Heart left ventricle (tissue), 16 donors: ENCODE data around the gene PLA2G2C. TPM values are rescaled to one million over a fixed set of nuclear protein-coding genes. Genes with fewer than 3 reads are reported as not detected.
A peak's percentile ranks its signal among the peaks of the same experiment; 100 is the strongest.

Experiments used
- ATAC-seq, 4 donors: fragments of 200-7000 bp; cut with Tn5 transposase; one replicate each; pipeline ENCODE4 v1.9.1; 2020 to 2022; ENCODE audit warnings: moderate library complexity in 4 of 4, mild to moderate bottlenecking in 3 of 4, moderate number of reproducible peaks in 1 of 4
- DNase-seq, 5 donors: peaks; one replicate each; pipeline ENCODE4 v3.0.0-alpha.2; 2020
- H3K27ac ChIP-seq, 12 donors: fragments of 200-600 bp; sonication (generic) in 4 of 12; one replicate each; pipeline versions ENCODE4 v1.5.0 to v1.8.0; 2016 to 2022; ENCODE audit warnings: mild to moderate bottlenecking in 2 of 12
- H3K27me3 ChIP-seq, 9 donors: fragments of 200-600 bp; sonication (generic) in 2 of 9; one replicate each; pipeline versions ENCODE4 v1.5.1 to v1.8.0; 2016 to 2022; ENCODE audit warnings: mild to moderate bottlenecking in 3 of 9
- H3K36me3 ChIP-seq, 9 donors: fragments of 200-600 bp; sonication (generic) in 2 of 9; one replicate each; pipeline versions ENCODE4 v1.5.0 to v1.8.0; 2018 to 2022; ENCODE audit warnings: mild to moderate bottlenecking in 2 of 9
- H3K4me1 ChIP-seq, 12 donors: fragments of 200-600 bp; sonication (generic) in 4 of 12; one replicate each; pipeline versions ENCODE4 v1.5.0 to v1.8.0; 2016 to 2022; ENCODE audit warnings: mild to moderate bottlenecking in 3 of 12
- H3K4me3 ChIP-seq, 12 donors: fragments of 200-600 bp; sonication (generic) in 4 of 12; one replicate each; pipeline versions ENCODE4 v1.5.0 to v1.8.0; 2017 to 2022; ENCODE audit warnings: mild to moderate bottlenecking in 9 of 12, moderate library complexity in 4 of 12
- H3K9me3 ChIP-seq, 12 donors: fragments of 200-600 bp; sonication (generic) in 4 of 12; one replicate each; pipeline versions ENCODE4 v1.5.0 to v1.8.0; 2016 to 2022; ENCODE audit warnings: mild to moderate bottlenecking in 1 of 12
- POLR2A ChIP-seq, 2 donors: fragments of 450-650 bp; IDR thresholded peaks; one replicate each; pipeline ENCODE4 v1.6.1; 2017; ENCODE audit warnings: antibody characterized with exemption in 2 of 2, mild to moderate bottlenecking in 2 of 2, moderate library complexity in 2 of 2
- WGBS, 4 donors: extraction: QIAGEN DNeasy Blood & Tissue Kit in 2 of 4; methylation state at CpG; one replicate each; pipeline versions ENCODE4 v1.1.5 to v1.1.7; 2013 to 2018; 5-methylcytosine and 5-hydroxymethylcytosine counted together
- intact Hi-C, 10 donors: fragments of 100-400 bp; cut with DNase I; formaldehyde crosslinking; loops; one replicate each; pipeline versions ENCODE4 v1.11.1 to v1.14.2; 2022
- polyA plus RNA-seq, 2 donors: library from polyadenylated mRNA; stranded (reverse); fragments of 200-250 nt; gene quantifications; one replicate each; pipeline ENCODE4 v1.2.3, GENCODE V29; 2013
- total RNA-seq, 9 donors: library from RNA; depleted of rRNA in 2 of 9; stranded (reverse); fragments of >200 nt in 2 of 9; fragmentation: NEBNext Ultra II Directional in 3 of 9; extraction: Animal tissue kit (Norgen Biotek cat#: 25700) in 3 of 9; gene quantifications; one replicate each; pipeline versions ENCODE4 v1.1.0 to v1.2.4, GENCODE V29; 2016 to 2023
- TF ChIP-seq, protein P1 (sequence below), 12 donors: fragments of 200-600 bp; sonication (generic) in 4 of 12; IDR thresholded peaks; one replicate each; pipeline versions ENCODE4 v1.5.0 to v1.8.0; 2018 to 2022; ENCODE audit warnings: antibody characterized with exemption in 12 of 12, mild to moderate bottlenecking in 5 of 12
- donor health status: ischemic (EF 13 %, LVEDD 7.1; RV severe dilation, severe dysfunction).
- donor health status: healthy with polysubstance abuse.
- donor health status: DM: no; HTN: yes; CAD: no.
- donor health status: DM: no; HTN: no; CAD: no.
- donor health status: ischemic (EF 25% LVEDD 6.9; RV normal size, moderate dysfunction).
- donor health status: ischemic (EF 25% LVEDD 5.7; RV mildly dilated, moderate dysfunction).
- donor health status: healthy.
- donor health status: DM: yes; HTN: yes; CAD: no.
- donor health status: ischemic (EF 35%, LVEDD 5.7; RV mildly dilated, moderate dysfunction).
- donor health status: nonischemic (EF 11% LVEDD 7.7; RV severe dilation, severe dysfunction).
- donor health status: DM: yes; HTN: yes; CAD: no.
- donor health status: PGD.
- donor health status: ischemic (EF 29% LVEDD 5.4; RV normal size, mild dysfunction).
- donor health status: nonischemic (EF 23%, LVEDD 6.1; RV moderate dilation, normal function).

Gene PLA2G2C
- total and polyA plus RNA-seq, 11 donors, result 0.16 TPM; not detected in 10

DNA sequence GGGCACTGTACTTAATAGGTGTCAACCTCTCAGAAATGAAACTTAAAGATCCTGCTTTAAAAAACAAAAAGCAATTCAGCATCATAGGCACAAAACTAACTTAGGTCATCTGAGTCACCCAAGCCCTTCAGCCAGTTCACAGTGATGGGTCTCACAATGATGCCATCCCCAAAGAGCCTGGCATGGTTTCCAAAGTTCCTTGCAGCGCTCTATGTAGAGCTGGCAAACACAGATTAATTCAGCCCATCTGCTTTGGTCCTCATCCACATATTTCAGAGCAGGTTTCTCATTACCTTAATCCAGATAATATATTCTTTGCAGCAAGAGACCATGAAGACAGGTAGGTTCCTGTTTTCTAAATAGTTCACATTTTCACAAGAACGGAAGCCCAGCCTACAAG lies 14.6 kb upstream of the PLA2G2C start:
- Histone ChIP-seq H3K36me3 (no peaks in the 10 kb centered on the region), H3K4me3 (no peak overlapping the region), H3K4me1 (no peaks in the 10 kb centered on the region), H3K27me3 (peaks cover 0 to 19% (median 0%) of the 10 kb centered on the region in 9 donors), H3K9me3 (no peaks in the 10 kb centered on the region), H3K27ac (no peak overlapping the region)
- ATAC-seq, result no peak
- no peak for TF ChIP-seq POLR2A (IDR thresholded peaks at IDR 0.05)
- TF ChIP-seq, protein P1, sequence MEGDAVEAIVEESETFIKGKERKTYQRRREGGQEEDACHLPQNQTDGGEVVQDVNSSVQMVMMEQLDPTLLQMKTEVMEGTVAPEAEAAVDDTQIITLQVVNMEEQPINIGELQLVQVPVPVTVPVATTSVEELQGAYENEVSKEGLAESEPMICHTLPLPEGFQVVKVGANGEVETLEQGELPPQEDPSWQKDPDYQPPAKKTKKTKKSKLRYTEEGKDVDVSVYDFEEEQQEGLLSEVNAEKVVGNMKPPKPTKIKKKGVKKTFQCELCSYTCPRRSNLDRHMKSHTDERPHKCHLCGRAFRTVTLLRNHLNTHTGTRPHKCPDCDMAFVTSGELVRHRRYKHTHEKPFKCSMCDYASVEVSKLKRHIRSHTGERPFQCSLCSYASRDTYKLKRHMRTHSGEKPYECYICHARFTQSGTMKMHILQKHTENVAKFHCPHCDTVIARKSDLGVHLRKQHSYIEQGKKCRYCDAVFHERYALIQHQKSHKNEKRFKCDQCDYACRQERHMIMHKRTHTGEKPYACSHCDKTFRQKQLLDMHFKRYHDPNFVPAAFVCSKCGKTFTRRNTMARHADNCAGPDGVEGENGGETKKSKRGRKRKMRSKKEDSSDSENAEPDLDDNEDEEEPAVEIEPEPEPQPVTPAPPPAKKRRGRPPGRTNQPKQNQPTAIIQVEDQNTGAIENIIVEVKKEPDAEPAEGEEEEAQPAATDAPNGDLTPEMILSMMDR (IDR thresholded peaks at IDR 0.05), result no peak
- 77 to 84% (median 81%) methylated on average over 2 of the region's 2 CpGs for WGBS, 4 donors
- intact Hi-C loops, result no loop called here
- no peak for DNase-seq

DNA sequence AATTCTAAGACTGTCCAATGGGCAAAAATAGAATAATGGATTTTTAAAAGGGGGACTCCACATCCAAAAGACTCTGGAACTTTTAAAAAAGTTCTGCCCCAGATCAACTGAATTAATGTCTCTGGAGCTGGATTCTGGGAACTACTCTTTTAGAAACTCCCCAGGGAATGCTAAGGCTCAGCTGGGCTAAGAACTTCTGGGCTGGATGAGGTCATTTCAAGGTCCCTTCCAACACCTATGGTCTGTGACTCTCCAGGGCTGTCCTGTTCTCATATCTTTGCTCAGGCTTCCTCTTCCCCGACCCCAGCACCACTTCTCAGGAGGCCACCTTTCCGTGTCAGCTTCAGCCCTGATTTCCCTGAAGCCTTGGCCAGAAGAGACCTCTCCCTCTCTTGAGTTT lies 13.5 kb upstream of the PLA2G2C start:
- no peak overlapping the region for H3K27ac ChIP-seq
- H3K9me3 ChIP-seq, result no peaks in the 10 kb centered on the region
- H3K27me3 ChIP-seq, result peaks cover 0 to 22% (median 0%) of the 10 kb centered on the region in 9 donors
- ATAC-seq (peak in 1 of 4 donors; percentile 38), DNase-seq (peak in 1 of 5 donors; percentile 16)
- TF ChIP-seq POLR2A (IDR thresholded peaks at IDR 0.05), result no peak
- TF ChIP-seq, protein P1 (IDR thresholded peaks at IDR 0.05), result no peak
- 22 to 37% (median 29%) methylated on average over 2 of the region's 2 CpGs for WGBS, 4 donors
- intact Hi-C loops, result loop anchor here in 7 of 10 donors (5.0 to 10.0 kb wide), 4 partner anchors 98 to 285 kb away; partner anchors contain the start of gene PLA2G2A (in 3 of the 7)
- no peaks in the 10 kb centered on the region for H3K36me3 ChIP-seq
- peaks cover 0 to 7% (median under 1%) of the 10 kb centered on the region in 12 donors for H3K4me1 ChIP-seq
- no peak overlapping the region for H3K4me3 ChIP-seq

DNA sequence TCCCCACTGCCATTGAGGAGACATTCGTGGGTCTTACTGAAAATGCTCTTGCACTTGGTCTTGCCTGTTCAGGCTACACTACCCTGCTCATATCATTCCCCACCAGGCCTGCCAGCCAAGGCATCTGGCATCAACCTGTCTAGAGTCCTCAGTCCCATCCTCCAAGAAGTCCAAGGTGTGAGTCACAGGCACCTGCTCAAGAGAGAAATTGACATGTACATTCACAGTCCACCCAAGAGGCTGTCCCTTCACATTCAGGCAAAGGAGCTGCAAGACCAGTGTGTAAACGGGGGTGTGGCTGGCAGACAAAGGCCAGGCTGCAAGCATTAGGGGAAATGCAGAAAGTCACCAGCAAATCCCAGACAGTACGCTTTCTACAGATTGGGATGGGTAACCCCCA lies 13.1 kb upstream of the PLA2G2C start:
- intact Hi-C loops, result loop anchor here in 7 of 10 donors (5.0 to 10.0 kb wide), 4 partner anchors 97 to 285 kb away; partner anchors contain the start of gene PLA2G2A (in 3 of the 7)
- 41 to 64% (median 47%) methylated on average over 3 of the region's 3 CpGs for WGBS, 4 donors
- DNase-seq, result no peak
- TF ChIP-seq POLR2A (IDR thresholded peaks at IDR 0.05), result no peak
- TF ChIP-seq, protein P1 (IDR thresholded peaks at IDR 0.05), result no peak
- H3K4me3 ChIP-seq, result no peak overlapping the region
- no peak overlapping the region for H3K27ac ChIP-seq
- no peaks in the 10 kb centered on the region for H3K36me3 ChIP-seq
- no peak for ATAC-seq
- peaks cover 0 to 11% (median 3%) of the 10 kb centered on the region in 12 donors for H3K4me1 ChIP-seq
- no peaks in the 10 kb centered on the region for H3K9me3 ChIP-seq
- H3K27me3 ChIP-seq, result peaks cover 0 to 22% (median 0%) of the 10 kb centered on the region in 9 donors

DNA sequence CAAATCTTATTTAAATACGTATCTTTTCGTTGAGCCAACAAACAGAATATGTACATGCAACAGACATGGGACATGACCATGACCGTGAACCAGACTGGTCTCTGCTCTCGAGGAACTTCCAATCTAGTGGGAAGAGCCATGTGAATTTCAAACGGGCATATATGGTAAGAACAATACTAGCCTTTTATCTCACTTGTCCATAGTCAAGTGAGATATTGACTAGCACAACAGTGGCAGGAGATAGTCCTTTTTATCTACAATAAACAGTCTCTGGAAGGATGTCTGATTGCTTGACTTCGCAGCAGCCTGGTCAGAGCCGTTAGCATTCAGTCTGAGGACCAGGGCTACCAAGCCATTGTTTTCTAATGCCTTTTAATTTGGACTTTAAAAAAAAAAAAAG lies 12.6 kb upstream of the PLA2G2C start:
- Histone ChIP-seq H3K27ac (no peak overlapping the region), H3K9me3 (no peaks in the 10 kb centered on the region), H3K4me1 (peaks cover 0 to 12% (median 3%) of the 10 kb centered on the region in 12 donors), H3K4me3 (no peak overlapping the region), H3K27me3 (peaks cover 0 to 22% (median 0%) of the 10 kb centered on the region in 9 donors), H3K36me3 (no peaks in the 10 kb centered on the region)
- DNase-seq, result no peak
- no peak for ATAC-seq
- intact Hi-C loops, result loop anchor here in 7 of 10 donors (5.0 to 10.0 kb wide), 4 partner anchors 97 to 284 kb away; partner anchors contain the start of gene PLA2G2A (in 3 of the 7)
- TF ChIP-seq, protein P1 (IDR thresholded peaks at IDR 0.05), result no peak
- TF ChIP-seq POLR2A (IDR thresholded peaks at IDR 0.05), result no peak
- WGBS, 4 donors, result 58 to 64% (median 62%) methylated on average over 7 of the region's 7 CpGs
